KG1 (cell line): ENCODE measurements around the gene DOCK2.

Source experiments
- DNase-seq: peaks from one replicate; lab custom pipeline; 2025; lab: John Stamatoyannopoulos, UW

Gene DOCK2

GRCh38 chr5:170097934-170098333, 460.9 kb downstream of the DOCK2 start:
- DNase-seq, result no peak

- peak; percentile 87 for DNase-seq
Observed at GRCh38 chr5:170100066-170100943, 463.2 kb downstream of the DOCK2 start.

GRCh38 chr5:170103447-170103846, 466.4 kb downstream of the DOCK2 start:
- no peak for DNase-seq

- no peak for DNase-seq
Observed at GRCh38 chr5:170104299-170104698, 467.2 kb downstream of the DOCK2 start.

GRCh38 chr5:170104710-170105109, 467.6 kb downstream of the DOCK2 start:
- no peak for DNase-seq

- peak; percentile 70 for DNase-seq
Observed at GRCh38 chr5:170105642-170106611, 468.9 kb downstream of the DOCK2 start, which contains the start of gene FOXI1. Gene FOXI1 (plus strand): TSS chr5:170105897. CDS start chr5:170105958, 61 bp downstream.

- no peak for DNase-seq
Observed at GRCh38 chr5:170107674-170108073, 470.6 kb downstream of the DOCK2 start.

- DNase-seq, result no peak
Observed at GRCh38 chr5:170108266-170108785, 471.3 kb downstream of the DOCK2 start.

GRCh38 chr5:170109059-170110031, 472.3 kb downstream of the DOCK2 start:
- DNase-seq, result no peak

- DNase-seq, result no peak
Observed at GRCh38 chr5:170110403-170111087, 473.5 kb downstream of the DOCK2 start.

GRCh38 chr5:170111088-170111785, 474.2 kb downstream of the DOCK2 start:
- no peak for DNase-seq

GRCh38 chr5:170112876-170113521, 475.9 kb downstream of the DOCK2 start:
- DNase-seq, result no peak

- no peak for DNase-seq
Observed at GRCh38 chr5:170113522-170113900, 476.4 kb downstream of the DOCK2 start.

GRCh38 chr5:170114271-170114670, 477.2 kb downstream of the DOCK2 start:
- no peak for DNase-seq

GRCh38 chr5:170115925-170116324, 478.9 kb downstream of the DOCK2 start:
- no peak for DNase-seq

GRCh38 chr5:170117736-170118135, 480.7 kb downstream of the DOCK2 start:
- DNase-seq, result no peak

- DNase-seq, result no peak
Observed at GRCh38 chr5:170120576-170120975, 483.5 kb downstream of the DOCK2 start.

- DNase-seq, result no peak
Observed at GRCh38 chr5:170121321-170121720, 484.2 kb downstream of the DOCK2 start.

- no peak for DNase-seq
Observed at GRCh38 chr5:170126061-170126460, 489.0 kb downstream of the DOCK2 start.
